Smooth muscle cell of the umbilical artery (primary cell): ENCODE data around the gene KIFBP. TPM values are rescaled to one million over a fixed set of nuclear protein-coding genes. Genes with fewer than 3 reads are reported as not detected.

Experiments used
- total RNA-seq: library from RNA; depleted of rRNA; stranded (reverse); fragments of >200 nt; gene quantifications from 2 replicates; pipeline ENCODE4 v1.2.3, GENCODE V29; 2014

KIFBP gene, protein sequence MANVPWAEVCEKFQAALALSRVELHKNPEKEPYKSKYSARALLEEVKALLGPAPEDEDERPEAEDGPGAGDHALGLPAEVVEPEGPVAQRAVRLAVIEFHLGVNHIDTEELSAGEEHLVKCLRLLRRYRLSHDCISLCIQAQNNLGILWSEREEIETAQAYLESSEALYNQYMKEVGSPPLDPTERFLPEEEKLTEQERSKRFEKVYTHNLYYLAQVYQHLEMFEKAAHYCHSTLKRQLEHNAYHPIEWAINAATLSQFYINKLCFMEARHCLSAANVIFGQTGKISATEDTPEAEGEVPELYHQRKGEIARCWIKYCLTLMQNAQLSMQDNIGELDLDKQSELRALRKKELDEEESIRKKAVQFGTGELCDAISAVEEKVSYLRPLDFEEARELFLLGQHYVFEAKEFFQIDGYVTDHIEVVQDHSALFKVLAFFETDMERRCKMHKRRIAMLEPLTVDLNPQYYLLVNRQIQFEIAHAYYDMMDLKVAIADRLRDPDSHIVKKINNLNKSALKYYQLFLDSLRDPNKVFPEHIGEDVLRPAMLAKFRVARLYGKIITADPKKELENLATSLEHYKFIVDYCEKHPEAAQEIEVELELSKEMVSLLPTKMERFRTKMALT
- 36.2 and 59.9 TPM in 2 replicates for total RNA-seq

DNA sequence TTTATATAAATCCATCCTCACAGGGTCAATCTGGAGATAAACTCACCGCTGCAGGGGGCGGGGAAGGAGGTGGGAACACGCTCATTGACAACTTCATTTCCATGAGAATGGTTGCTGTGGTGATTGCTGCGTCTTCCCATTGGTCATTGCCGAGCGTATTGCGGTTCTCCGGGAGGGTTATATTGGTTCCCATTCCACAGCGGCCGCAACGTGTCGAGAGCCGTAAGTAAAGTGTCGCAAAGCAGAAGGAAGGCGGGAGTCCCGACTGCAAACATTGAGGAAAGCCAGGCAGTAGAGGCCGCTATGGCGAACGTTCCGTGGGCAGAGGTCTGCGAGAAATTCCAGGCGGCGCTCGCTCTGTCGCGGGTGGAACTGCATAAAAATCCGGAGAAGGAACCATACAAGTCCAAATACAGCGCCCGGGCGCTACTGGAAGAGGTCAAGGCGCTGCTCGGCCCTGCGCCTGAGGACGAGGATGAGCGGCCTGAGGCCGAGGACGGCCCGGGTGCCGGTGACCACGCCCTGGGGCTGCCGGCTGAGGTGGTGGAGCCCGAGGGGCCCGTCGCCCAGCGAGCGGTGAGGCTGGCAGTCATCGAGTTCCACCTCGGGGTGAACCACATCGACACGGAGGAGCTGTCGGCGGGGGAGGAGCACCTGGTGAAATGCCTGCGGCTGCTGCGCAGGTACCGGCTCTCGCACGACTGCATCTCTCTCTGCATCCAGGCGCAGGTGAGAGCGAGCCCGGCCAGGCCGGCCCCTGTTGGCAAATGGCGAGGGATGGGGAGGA, at the start of gene KIFBP:
KIFBP (plus strand) TSS at position 274 of the 787 bp plus-strand sequence; CDS start at position 304, 30 bp downstream.

GRCh38 chr10:68955832-68956532, 32.6 kb upstream of the KIFBP start, which contains the start of gene DDX21:
DDX21 (plus strand) TSS chr10:68956170; CDS start chr10:68956226, 56 bp downstream.

Other genes with a start within 250 kb of the KIFBP start
- 0.09 TPM in 1 of 2 replicates, not detected in the other for gene STOX1, start 161.3 kb upstream of the KIFBP start, total RNA-seq
- 81.1 and 86.1 TPM in 2 replicates for gene DDX50, start 87.5 kb upstream of the KIFBP start, total RNA-seq
- gene DDX21, start 32.6 kb upstream of the KIFBP start, total RNA-seq: 57.3 and 109 TPM in 2 replicates
- gene SRGN, start 99.3 kb downstream of the KIFBP start, total RNA-seq: 9.8 and 13.1 TPM in 2 replicates
- gene VPS26A, start 135.4 kb downstream of the KIFBP start, total RNA-seq: 35.6 and 43.5 TPM in 2 replicates
- gene SUPV3L1, start 191.4 kb downstream of the KIFBP start, total RNA-seq: 23.8 and 33.0 TPM in 2 replicates
- gene HKDC1, start 231.5 kb downstream of the KIFBP start, total RNA-seq: 0.59 and 1.9 TPM in 2 replicates